HepG2 (cell line): ENCODE data around the gene TRPV2. TPM values are rescaled to one million over a fixed set of nuclear protein-coding genes. Genes with fewer than 3 reads are reported as not detected.

Experiments used
- ATRX ChIP-seq: sonication (generic); formaldehyde crosslinking; IDR thresholded peaks from 2 replicates; pipeline ENCODE4 v1.4.0; 2020; ENCODE audit warnings: missing genetic modification reagents, borderline replicate concordance
- CHCHD3 ChIP-seq: sonication (generic); formaldehyde crosslinking; IDR thresholded peaks from 2 replicates; pipeline ENCODE4 v1.8.0; 2022; ENCODE audit warnings: mild to moderate bottlenecking, missing genetic modification reagents, moderate library complexity
- ETV5 ChIP-seq: IDR thresholded peaks from 2 replicates; pipeline ENCODE4 v1.6.1; 2018; ENCODE audit warnings: missing biosample characterization, missing genetic modification reagents, inconsistent platforms, borderline replicate concordance
- HOXA3 ChIP-seq: sonication (generic); formaldehyde crosslinking; IDR thresholded peaks from 2 replicates; pipeline ENCODE4 v1.5.0; 2020; ENCODE audit warnings: missing genetic modification reagents
- NFE2 ChIP-seq: sonication (generic); formaldehyde crosslinking; IDR thresholded peaks from 2 replicates; pipeline ENCODE4 v1.4.0; 2020; ENCODE audit warnings: missing genetic modification reagents
- U2AF1 ChIP-seq: fragments of 200-400 bp; formaldehyde crosslinking; optimal IDR thresholded peaks from 2 replicates; pipeline ENCODE3; 2017; ENCODE audit warnings: mild to moderate bottlenecking, low read depth, low read length
- ZNF20 ChIP-seq: sonication (generic); formaldehyde crosslinking; IDR thresholded peaks from 2 replicates; pipeline ENCODE4 v1.4.0; 2020; ENCODE audit warnings: mild to moderate bottlenecking, moderate library complexity, missing genetic modification reagents
- ZNF224 ChIP-seq: sonication (generic); formaldehyde crosslinking; IDR thresholded peaks from 2 replicates; pipeline ENCODE4 v1.5.0; 2020; ENCODE audit warnings: mild to moderate bottlenecking, missing genetic modification reagents
- ZNF335 ChIP-seq: sonication (generic); formaldehyde crosslinking; IDR thresholded peaks from 2 replicates; pipeline ENCODE4 v1.4.0; 2020; ENCODE audit warnings: missing genetic modification reagents
- ZNF543 ChIP-seq: sonication (generic); formaldehyde crosslinking; IDR thresholded peaks from 2 replicates; pipeline ENCODE4 v1.4.0; 2020; ENCODE audit warnings: mild to moderate bottlenecking, missing genetic modification reagents
- ZNF780A ChIP-seq: sonication (generic); formaldehyde crosslinking; IDR thresholded peaks from 2 replicates; pipeline ENCODE4 v1.8.0; 2022; ENCODE audit warnings: mild to moderate bottlenecking, missing genetic modification reagents, moderate library complexity
- ZNF841 ChIP-seq: sonication (generic); formaldehyde crosslinking; IDR thresholded peaks from 2 replicates; pipeline ENCODE4 v1.8.1; 2023; ENCODE audit warnings: missing genetic modification reagents, borderline replicate concordance
- polyA plus RNA-seq, 8 experiments: library from polyadenylated mRNA; depleted of rRNA in 3 of 8; stranded (reverse) in 7 of 8; unstranded in 1 of 8; fragments of >200 nt; fragmentation: Illumina TruSeq in 4 of 8; extraction: Trizol in 4 of 8; gene quantifications; 2 replicates each; pipeline versions ENCODE4 v1.2.1 to v1.2.3, GENCODE V29; 2011 to 2016; ENCODE audit warnings: low read depth in 4 of 8, missing spikeins in 1 of 8, mixed read lengths in 1 of 8; ENCODE audit not compliant: insufficient read depth in 1 of 8
- total RNA-seq, 5 experiments: library from RNA; depleted of rRNA; stranded (reverse); fragments of >200 nt; fragmentation: Illumina TruSeq; extraction: Trizol; gene quantifications; 2 replicates each; pipeline ENCODE4 v1.2.3, GENCODE V29; 2016; ENCODE audit warnings: low read depth in 1 of 5
- TF ChIP-seq, protein P1 (sequence below): sonication (generic); formaldehyde crosslinking; IDR thresholded peaks from 2 replicates; pipeline ENCODE4 v1.5.1; 2020; ENCODE audit warnings: missing genetic modification reagents, mild to moderate bottlenecking, borderline replicate concordance
- TF ChIP-seq, protein P2 (sequence below): IDR thresholded peaks from 2 replicates; pipeline ENCODE4 v1.6.1; 2012; ENCODE audit warnings: inconsistent platforms
- TF ChIP-seq, protein P3 (sequence below): IDR thresholded peaks from 2 replicates; pipeline ENCODE4 v1.6.1; 2016; ENCODE audit warnings: mild to moderate bottlenecking
- TF ChIP-seq, protein P4 (sequence below): IDR thresholded peaks from 2 replicates; pipeline ENCODE4 v1.6.1; 2016; ENCODE audit warnings: missing compliant biosample characterization, missing genetic modification reagents, borderline replicate concordance
- TF ChIP-seq, protein P5 (sequence below): sonication (generic); formaldehyde crosslinking; IDR thresholded peaks from 2 replicates; pipeline ENCODE4 v1.8.0; 2022; ENCODE audit warnings: mild to moderate bottlenecking, missing genetic modification reagents
- TF ChIP-seq, protein P6 (sequence below): sonication (generic); formaldehyde crosslinking; IDR thresholded peaks from 2 replicates; pipeline ENCODE4 v1.8.0; 2022; ENCODE audit warnings: low read depth, missing genetic modification reagents
- TF ChIP-seq, protein P7 (sequence below): fragments of 450-650 bp; IDR thresholded peaks from 2 replicates; pipeline ENCODE4 v1.6.1; 2017; ENCODE audit warnings: mild to moderate bottlenecking

TRPV2 gene
- total and polyA plus RNA-seq, 2 of the 13 experiments (the other 11 are each of a cell fraction or from before 2014, with no cell fraction given): 13.6 to 21.3 TPM

DNA sequence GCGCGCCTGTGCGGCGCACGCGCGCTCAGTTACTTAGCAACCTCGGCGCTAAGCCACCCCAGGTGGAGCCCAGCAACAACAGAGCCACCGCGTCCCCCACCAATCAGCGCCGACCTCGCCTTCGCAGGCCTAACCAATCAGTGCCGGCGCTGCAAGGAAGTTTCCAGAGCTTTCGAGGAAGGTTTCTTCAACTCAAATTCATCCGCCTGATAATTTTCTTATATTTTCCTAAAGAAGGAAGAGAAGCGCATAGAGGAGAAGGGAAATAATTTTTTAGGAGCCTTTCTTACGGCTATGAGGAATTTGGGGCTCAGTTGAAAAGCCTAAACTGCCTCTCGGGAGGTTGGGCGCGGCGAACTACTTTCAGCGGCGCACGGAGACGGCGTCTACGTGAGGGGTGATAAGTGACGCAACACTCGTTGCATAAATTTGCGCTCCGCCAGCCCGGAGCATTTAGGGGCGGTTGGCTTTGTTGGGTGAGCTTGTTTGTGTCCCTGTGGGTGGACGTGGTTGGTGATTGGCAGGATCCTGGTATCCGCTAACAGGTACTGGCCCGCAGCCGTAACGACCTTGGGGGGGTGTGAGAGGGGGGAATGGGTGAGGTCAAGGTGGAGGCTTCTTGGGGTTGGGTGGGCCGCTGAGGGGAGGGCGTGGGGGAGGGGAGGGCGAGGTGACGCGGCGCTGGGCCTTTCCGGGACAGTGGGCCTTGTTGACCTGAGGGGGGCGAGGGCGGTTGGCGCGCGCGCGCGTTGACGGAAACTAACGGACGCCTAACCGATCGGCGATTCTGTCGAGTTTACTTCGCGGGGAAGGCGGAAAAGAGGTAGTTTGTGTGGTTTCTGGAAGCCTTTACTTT lies 34.5 kb upstream of the TRPV2 start, which contains the start of gene UBB (continued):
- peak; percentile 70; the same call in 1 of the 2 replicates for TF ChIP-seq ZNF224 (CRISPR knock-in tag)
- TF ChIP-seq U2AF1: peak; percentile 23
- no peak for TF ChIP-seq NFE2
- TF ChIP-seq, protein P1, sequence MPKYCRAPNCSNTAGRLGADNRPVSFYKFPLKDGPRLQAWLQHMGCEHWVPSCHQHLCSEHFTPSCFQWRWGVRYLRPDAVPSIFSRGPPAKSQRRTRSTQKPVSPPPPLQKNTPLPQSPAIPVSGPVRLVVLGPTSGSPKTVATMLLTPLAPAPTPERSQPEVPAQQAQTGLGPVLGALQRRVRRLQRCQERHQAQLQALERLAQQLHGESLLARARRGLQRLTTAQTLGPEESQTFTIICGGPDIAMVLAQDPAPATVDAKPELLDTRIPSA (CRISPR knock-in tag): no peak; the same call in 1 of the 2 replicates
- TF ChIP-seq, protein P2, sequence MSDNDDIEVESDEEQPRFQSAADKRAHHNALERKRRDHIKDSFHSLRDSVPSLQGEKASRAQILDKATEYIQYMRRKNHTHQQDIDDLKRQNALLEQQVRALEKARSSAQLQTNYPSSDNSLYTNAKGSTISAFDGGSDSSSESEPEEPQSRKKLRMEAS: peak; percentile 41
- peak; percentile 53; the same call in 1 of the 2 replicates for TF ChIP-seq ZNF20
- no peak for TF ChIP-seq ATRX (CRISPR knock-in tag)
- TF ChIP-seq, protein P3, sequence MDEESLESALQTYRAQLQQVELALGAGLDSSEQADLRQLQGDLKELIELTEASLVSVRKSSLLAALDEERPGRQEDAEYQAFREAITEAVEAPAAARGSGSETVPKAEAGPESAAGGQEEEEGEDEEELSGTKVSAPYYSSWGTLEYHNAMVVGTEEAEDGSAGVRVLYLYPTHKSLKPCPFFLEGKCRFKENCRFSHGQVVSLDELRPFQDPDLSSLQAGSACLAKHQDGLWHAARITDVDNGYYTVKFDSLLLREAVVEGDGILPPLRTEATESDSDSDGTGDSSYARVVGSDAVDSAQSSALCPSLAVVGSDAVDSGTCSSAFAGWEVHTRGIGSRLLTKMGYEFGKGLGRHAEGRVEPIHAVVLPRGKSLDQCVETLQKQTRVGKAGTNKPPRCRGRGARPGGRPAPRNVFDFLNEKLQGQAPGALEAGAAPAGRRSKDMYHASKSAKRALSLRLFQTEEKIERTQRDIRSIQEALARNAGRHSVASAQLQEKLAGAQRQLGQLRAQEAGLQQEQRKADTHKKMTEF (CRISPR knock-in tag): peak; percentile 79; the same call in 1 of the 2 replicates
- TF ChIP-seq, protein P4, sequence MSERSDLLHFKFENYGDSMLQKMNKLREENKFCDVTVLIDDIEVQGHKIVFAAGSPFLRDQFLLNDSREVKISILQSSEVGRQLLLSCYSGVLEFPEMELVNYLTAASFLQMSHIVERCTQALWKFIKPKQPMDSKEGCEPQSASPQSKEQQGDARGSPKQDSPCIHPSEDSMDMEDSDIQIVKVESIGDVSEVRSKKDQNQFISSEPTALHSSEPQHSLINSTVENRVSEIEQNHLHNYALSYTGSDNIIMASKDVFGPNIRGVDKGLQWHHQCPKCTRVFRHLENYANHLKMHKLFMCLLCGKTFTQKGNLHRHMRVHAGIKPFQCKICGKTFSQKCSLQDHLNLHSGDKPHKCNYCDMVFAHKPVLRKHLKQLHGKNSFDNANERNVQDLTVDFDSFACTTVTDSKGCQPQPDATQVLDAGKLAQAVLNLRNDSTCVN: peak; percentile 60; the same call in 1 of the 2 replicates
- TF ChIP-seq, protein P5, sequence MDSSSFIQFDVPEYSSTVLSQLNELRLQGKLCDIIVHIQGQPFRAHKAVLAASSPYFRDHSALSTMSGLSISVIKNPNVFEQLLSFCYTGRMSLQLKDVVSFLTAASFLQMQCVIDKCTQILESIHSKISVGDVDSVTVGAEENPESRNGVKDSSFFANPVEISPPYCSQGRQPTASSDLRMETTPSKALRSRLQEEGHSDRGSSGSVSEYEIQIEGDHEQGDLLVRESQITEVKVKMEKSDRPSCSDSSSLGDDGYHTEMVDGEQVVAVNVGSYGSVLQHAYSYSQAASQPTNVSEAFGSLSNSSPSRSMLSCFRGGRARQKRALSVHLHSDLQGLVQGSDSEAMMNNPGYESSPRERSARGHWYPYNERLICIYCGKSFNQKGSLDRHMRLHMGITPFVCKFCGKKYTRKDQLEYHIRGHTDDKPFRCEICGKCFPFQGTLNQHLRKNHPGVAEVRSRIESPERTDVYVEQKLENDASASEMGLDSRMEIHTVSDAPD (CRISPR knock-in tag): no peak
- no peak for TF ChIP-seq ZNF543 (CRISPR knock-in tag)
- TF ChIP-seq, protein P6, sequence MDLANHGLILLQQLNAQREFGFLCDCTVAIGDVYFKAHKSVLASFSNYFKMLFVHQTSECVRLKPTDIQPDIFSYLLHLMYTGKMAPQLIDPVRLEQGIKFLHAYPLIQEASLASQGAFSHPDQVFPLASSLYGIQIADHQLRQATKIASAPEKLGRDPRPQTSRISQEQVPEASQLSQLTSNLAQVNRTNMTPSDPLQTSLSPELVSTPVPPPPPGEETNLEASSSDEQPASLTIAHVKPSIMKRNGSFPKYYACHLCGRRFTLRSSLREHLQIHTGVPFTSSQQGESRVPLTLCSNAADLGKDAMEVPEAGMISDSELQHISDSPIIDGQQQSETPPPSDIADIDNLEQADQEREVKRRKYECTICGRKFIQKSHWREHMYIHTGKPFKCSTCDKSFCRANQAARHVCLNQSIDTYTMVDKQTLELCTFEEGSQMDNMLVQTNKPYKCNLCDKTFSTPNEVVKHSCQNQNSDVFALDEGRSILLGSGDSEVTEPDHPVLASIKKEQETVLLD (CRISPR knock-in tag): peak; percentile 58; the same call in 1 of the 2 replicates
- TF ChIP-seq ZNF841 (CRISPR knock-in tag): no peak
- TF ChIP-seq ZNF780A: no peak
- TF ChIP-seq ZNF335 (CRISPR knock-in tag): no peak
- peak; percentile 75 for TF ChIP-seq HOXA3 (CRISPR knock-in tag)
- 0 out of 2 replicates have a peak, but pooled peaks have one; percentile 30 for TF ChIP-seq ETV5
- TF ChIP-seq, protein P7, sequence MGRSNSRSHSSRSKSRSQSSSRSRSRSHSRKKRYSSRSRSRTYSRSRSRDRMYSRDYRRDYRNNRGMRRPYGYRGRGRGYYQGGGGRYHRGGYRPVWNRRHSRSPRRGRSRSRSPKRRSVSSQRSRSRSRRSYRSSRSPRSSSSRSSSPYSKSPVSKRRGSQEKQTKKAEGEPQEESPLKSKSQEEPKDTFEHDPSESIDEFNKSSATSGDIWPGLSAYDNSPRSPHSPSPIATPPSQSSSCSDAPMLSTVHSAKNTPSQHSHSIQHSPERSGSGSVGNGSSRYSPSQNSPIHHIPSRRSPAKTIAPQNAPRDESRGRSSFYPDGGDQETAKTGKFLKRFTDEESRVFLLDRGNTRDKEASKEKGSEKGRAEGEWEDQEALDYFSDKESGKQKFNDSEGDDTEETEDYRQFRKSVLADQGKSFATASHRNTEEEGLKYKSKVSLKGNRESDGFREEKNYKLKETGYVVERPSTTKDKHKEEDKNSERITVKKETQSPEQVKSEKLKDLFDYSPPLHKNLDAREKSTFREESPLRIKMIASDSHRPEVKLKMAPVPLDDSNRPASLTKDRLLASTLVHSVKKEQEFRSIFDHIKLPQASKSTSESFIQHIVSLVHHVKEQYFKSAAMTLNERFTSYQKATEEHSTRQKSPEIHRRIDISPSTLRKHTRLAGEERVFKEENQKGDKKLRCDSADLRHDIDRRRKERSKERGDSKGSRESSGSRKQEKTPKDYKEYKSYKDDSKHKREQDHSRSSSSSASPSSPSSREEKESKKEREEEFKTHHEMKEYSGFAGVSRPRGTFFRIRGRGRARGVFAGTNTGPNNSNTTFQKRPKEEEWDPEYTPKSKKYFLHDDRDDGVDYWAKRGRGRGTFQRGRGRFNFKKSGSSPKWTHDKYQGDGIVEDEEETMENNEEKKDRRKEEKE: no peak
- TF ChIP-seq CHCHD3: no peak; the same call in 1 of the 2 replicates
